GM21717 (cell line): ENCODE data around the gene PDE4D.
"Not testable (repeated sequence)": the region's sequence is repeated elsewhere in the genome, so short reads cannot be mapped to it uniquely, and the experiment has no call there.

ENCODE experiments used
- ATAC-seq: cut with Tn5 transposase; IDR thresholded peaks from one replicate; pipeline ENCODE4 v1.9.1; 2021; ENCODE audit warnings: mild to moderate bottlenecking, moderate library complexity; ENCODE audit not compliant: unreplicated experiment

Gene PDE4D

GRCh38 chr5:59587489-59588337 is 305.8 kb downstream of the PDE4D start:
- no peak for ATAC-seq

DNA sequence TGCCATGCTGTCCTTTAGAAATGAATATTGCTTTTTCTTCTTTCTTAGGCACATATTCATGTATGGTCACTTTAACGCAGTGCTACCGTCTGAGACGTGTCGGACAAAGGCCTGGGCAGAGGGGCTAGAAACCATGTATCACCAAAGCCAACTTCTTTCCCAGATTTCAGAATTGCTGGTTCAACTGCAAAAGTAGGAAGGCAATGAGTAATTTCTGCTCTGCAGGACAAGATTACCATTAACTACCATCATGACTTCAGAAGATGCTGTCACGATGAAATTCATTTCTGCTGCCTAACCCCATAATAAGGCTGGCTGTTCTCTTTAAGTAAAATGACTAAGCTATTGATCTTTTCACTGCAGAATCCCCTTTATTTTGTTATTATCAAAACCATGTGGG is 306.7 kb downstream of the PDE4D start:
- ATAC-seq, result no peak

- no peak for ATAC-seq
These were observed 308.4 kb downstream of the PDE4D start for GRCh38 chr5:59584858-59585846.

- no peak for ATAC-seq
These were observed 309.5 kb downstream of the PDE4D start for GRCh38 chr5:59583810-59584562.

DNA sequence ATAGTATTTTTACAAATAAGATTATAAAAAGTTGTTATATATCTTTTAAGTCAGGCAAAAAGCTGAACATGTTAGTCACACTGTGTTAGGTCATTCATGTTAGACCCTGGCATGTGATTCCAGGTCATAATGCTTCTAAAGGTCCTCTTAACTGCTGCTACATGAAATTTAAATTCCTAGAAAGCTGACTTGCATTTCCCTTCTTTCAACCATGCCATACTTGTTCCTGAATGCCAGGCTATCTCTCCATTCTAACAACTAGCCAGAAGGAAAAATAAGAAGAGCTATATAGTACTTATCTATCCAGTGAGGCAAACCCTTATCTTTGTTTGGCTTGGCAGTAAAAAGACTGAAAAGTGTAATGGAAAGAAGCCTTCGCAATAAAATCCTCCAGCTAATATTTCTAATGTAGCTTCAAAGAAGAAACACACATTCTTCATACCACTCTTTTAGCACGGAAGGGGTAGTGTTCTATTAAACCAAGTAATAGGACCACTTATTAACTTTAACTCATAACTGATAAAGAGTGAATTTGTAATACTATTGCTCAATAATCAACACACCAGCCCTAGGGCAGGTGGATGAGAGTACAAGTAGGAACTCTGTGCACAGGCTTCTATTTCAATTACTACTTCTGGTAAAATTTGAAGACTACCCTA is 310.2 kb downstream of the PDE4D start:
- no peak for ATAC-seq

DNA sequence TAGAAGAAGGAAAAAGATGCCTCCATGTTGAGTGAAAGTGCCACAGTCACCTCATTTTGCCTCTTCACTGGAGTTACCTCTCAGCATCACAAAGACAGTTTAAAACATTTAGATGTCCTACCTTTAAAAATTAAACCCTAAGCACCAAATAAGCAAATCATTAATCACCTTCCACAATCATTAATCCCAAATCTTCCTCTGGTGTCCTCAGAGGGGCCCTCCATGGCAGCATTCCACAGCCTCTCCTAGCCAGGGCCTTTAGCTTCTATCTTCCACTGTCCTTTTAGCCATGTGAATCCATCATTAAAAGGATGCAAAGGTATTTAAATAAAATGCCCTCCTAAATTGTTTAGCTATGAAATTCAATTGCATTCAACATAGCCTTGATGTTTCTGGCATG is 310.8 kb downstream of the PDE4D start:
- ATAC-seq, result no peak

DNA sequence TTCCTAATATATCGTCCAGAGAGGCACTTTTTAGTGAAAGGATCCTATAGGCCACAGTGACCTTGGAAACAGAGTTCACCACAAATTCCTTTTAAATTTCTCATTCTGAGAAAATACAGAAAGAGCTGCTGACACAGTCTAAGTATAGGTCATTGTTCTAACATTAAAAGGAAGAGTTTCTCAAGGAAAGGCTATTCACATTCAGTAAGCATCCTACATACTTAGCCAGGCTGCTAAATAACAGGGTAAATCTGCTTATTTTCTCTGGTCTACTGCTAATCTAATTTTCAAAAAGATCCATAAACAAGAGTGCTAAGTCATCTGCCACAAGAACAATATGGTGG is 313.7 kb downstream of the PDE4D start:
- ATAC-seq, result no peak

GRCh38 chr5:59579101-59579823 is 314.3 kb downstream of the PDE4D start:
- ATAC-seq, result no peak

GRCh38 chr5:59577485-59577884 is 316.0 kb downstream of the PDE4D start:
- no peak for ATAC-seq

DNA sequence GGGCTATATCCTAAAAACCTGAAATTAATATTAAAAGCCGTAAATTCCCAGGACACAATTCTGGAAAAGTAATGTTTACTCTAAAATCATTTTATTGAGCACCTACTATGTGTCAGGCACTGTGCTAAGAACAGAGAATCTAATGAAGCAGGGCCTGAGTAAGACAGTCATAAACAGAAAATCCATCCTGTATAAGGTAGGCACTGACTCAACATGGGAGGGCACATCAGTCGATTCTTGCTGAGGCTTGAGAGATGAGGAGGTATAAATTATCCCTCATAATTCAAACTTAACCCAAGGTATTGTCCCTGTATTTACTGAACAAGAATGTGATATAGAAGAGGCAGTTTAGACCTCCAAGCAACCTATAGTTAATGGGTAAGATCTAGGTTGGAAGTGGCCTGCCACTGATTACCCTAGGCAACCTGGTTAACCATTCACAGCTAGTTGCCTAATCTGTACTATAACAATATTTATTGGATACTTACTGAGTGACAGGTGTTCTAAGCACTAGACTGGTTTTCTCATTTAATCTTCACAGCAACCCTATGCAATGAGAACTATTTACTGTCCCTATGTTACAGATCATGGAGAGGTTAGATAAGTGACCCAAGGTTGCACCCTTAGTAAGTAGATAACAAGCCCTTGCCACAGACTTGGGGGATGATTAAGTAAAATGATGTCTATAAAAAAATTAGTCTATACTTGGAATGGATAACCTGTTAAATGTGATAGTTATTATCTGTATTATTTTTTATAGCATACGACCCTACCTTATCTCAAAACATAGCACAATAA is 317.7 kb downstream of the PDE4D start:
- ATAC-seq, result no peak

DNA sequence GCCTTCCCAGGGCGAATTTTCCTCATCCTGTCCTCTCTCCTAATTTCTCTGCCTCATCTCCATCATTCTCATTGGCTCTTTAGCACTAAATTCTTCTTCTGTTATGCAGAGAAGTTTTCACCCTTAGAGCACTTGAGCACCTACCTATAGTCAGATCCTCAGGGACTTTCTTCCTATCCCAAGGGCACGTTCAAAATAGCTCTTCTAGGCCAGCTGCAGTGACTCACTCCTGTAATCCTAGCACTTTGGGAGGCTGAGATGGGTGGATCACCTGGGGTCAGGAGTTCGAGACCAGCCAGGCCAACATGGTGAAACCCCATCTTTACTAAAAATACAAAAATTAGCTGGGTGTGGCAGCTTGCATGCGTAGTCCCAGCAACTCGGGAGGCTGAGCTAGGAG is 320.0 kb downstream of the PDE4D start:
- ATAC-seq, result not testable (repeated sequence)

DNA sequence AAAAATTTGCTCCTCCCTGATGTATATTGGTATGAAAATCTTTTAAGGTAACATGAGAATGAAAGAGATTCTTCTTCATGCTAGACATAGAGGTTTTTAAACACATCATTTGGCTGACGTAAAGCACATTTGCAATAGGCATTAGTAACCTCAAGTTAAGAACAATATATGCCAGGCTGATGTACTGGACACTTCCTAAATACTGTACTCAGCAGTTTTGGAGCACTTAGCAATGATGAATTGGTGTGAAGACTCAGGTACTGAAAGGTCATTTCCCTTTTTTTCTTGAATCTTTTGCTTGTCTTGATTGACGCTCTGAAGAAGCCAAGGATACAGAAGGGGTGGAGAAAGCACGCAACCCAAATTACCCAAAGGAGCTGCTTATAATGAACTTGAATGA is 322.5 kb downstream of the PDE4D start:
- ATAC-seq, result no peak

- ATAC-seq, result no peak
These were observed 323.8 kb downstream of the PDE4D start for GRCh38 chr5:59569608-59570334.

GRCh38 chr5:59569158-59569557 is 324.4 kb downstream of the PDE4D start:
- ATAC-seq, result no peak

- ATAC-seq, result no peak
These were observed 325.4 kb downstream of the PDE4D start for GRCh38 chr5:59568161-59568560.

GRCh38 chr5:59565551-59565950 is 328.0 kb downstream of the PDE4D start:
- ATAC-seq, result no peak

DNA sequence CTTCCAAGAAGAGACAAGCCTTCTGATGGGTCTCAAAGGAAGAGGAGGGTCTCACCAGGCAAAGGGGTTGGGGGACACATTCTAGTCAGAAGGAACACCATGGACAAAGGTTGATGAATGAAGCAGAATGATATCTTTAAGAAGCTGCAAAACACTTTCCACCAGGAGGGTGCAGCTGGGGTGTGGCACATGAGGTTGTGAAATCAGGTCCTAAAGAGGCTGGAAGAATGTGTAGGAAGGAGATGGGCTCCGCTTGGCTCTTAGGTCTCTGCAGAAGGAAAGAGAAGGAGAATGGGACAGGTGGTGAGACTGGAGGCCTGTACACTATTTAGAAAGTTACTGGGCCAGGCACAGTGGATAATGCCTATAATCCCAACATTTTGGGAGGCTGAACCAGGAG is 328.6 kb downstream of the PDE4D start:
- ATAC-seq, result no peak

- peak; percentile 94 for ATAC-seq
These were observed 330.7 kb downstream of the PDE4D start for GRCh38 chr5:59562756-59563389.
